IPS-18a (cell line): ENCODE data around the gene CBR3.

ENCODE experiments used
- H3K27ac ChIP-seq: one replicate; pipeline ENCODE4 v1.5.1; 2013; ENCODE audit warnings: low read length
- H3K27me3 ChIP-seq: one replicate; pipeline ENCODE4 v1.6.1; 2013; ENCODE audit warnings: mild to moderate bottlenecking, low read length; ENCODE audit not compliant: control insufficient read depth, insufficient read depth
- H3K36me3 ChIP-seq: one replicate; pipeline ENCODE4 v1.6.1; 2013; ENCODE audit warnings: low read depth, low read length; ENCODE audit not compliant: control insufficient read depth
- H3K4me1 ChIP-seq: one replicate; pipeline ENCODE4 v1.6.1; 2013; ENCODE audit warnings: low read depth, low read length; ENCODE audit not compliant: control insufficient read depth
- H3K4me3 ChIP-seq: one replicate; pipeline ENCODE4 v1.5.1; 2013; ENCODE audit warnings: low read length
- H3K9ac ChIP-seq: one replicate; pipeline ENCODE4 v1.6.1; 2013; ENCODE audit warnings: mild to moderate bottlenecking, low read length, moderate library complexity
- H3K9me3 ChIP-seq: one replicate; pipeline ENCODE4 v1.6.1; 2013; ENCODE audit warnings: low read depth, low read length; ENCODE audit not compliant: control insufficient read depth

CBR3 gene

GRCh38 chr21:36156815-36157670 lies 22.2 kb downstream of the CBR3 start, which contains the start of gene DOP1B:
DOP1B (plus strand) TSS chr21:36156824; CDS start chr21:36164734, 7,910 bp downstream.
- H3K27ac ChIP-seq = no peak within 1 kb of the TSS
- H3K9ac ChIP-seq = peak within 1 kb of the TSS; percentile 61
- no peaks in the 10 kb centered on the region for H3K9me3 ChIP-seq
- H3K36me3 ChIP-seq = no peaks in the 10 kb centered on the region
- peaks cover 4% of the 10 kb centered on the region for H3K4me1 ChIP-seq
- peak within 1 kb of the TSS; percentile 79 for H3K4me3 ChIP-seq
- peaks cover 30% of the 10 kb centered on the region for H3K27me3 ChIP-seq

- H3K36me3 ChIP-seq = no peaks in the 10 kb centered on the region
- H3K4me1 ChIP-seq = peaks cover 4% of the 10 kb centered on the region
- no peak overlapping the region for H3K27ac ChIP-seq
- H3K27me3 ChIP-seq = peaks cover 27% of the 10 kb centered on the region
- H3K4me3 ChIP-seq = no peak overlapping the region
- no peak overlapping the region for H3K9ac ChIP-seq
- H3K9me3 ChIP-seq = no peaks in the 10 kb centered on the region
Measured at GRCh38 chr21:36159356-36159921, 24.6 kb downstream of the CBR3 start.

- Histone ChIP-seq H3K9ac (no peak overlapping the region), H3K4me3 (no peak overlapping the region), H3K9me3 (no peaks in the 10 kb centered on the region), H3K27ac (no peak overlapping the region), H3K36me3 (no peaks in the 10 kb centered on the region), H3K4me1 (no peaks in the 10 kb centered on the region), H3K27me3 (peaks cover 13% of the 10 kb centered on the region)
Measured at GRCh38 chr21:36160850-36161178, 25.9 kb downstream of the CBR3 start.

GRCh38 chr21:36162631-36163030 lies 27.8 kb downstream of the CBR3 start:
- Histone ChIP-seq H3K27me3 (peaks cover 6% of the 10 kb centered on the region), H3K9me3 (no peaks in the 10 kb centered on the region), H3K9ac (no peak overlapping the region), H3K27ac (no peak overlapping the region), H3K4me1 (no peaks in the 10 kb centered on the region), H3K4me3 (no peak overlapping the region), H3K36me3 (no peaks in the 10 kb centered on the region)

GRCh38 chr21:36163750-36164741 lies 29.2 kb downstream of the CBR3 start:
- H3K27ac ChIP-seq = no peak overlapping the region
- no peak overlapping the region for H3K9ac ChIP-seq

GRCh38 chr21:36165356-36165755 lies 30.5 kb downstream of the CBR3 start:
- H3K4me1 ChIP-seq = no peaks in the 10 kb centered on the region
- no peaks in the 10 kb centered on the region for H3K27me3 ChIP-seq
- no peaks in the 10 kb centered on the region for H3K9me3 ChIP-seq
- H3K36me3 ChIP-seq = no peaks in the 10 kb centered on the region
- H3K4me3 ChIP-seq = no peak overlapping the region
- no peak overlapping the region for H3K27ac ChIP-seq
- no peak overlapping the region for H3K9ac ChIP-seq

More at GRCh38 chr21:36163750-36164741, 29.2 kb downstream of the CBR3 start:
- Histone ChIP-seq H3K4me1 (no peaks in the 10 kb centered on the region), H3K4me3 (no peak overlapping the region), H3K9me3 (no peaks in the 10 kb centered on the region), H3K27me3 (no peaks in the 10 kb centered on the region), H3K36me3 (no peaks in the 10 kb centered on the region)

- Histone ChIP-seq H3K36me3 (no peaks in the 10 kb centered on the region), H3K27me3 (no peaks in the 10 kb centered on the region), H3K4me1 (no peaks in the 10 kb centered on the region), H3K27ac (no peak overlapping the region), H3K9me3 (no peaks in the 10 kb centered on the region), H3K9ac (no peak overlapping the region), H3K4me3 (no peak overlapping the region)
Measured at GRCh38 chr21:36166705-36167104, 31.8 kb downstream of the CBR3 start.

GRCh38 chr21:36167541-36167940 lies 32.7 kb downstream of the CBR3 start:
- no peak overlapping the region for H3K27ac ChIP-seq
- H3K4me3 ChIP-seq = no peak overlapping the region
- no peak overlapping the region for H3K9ac ChIP-seq
- no peaks in the 10 kb centered on the region for H3K36me3 ChIP-seq
- H3K27me3 ChIP-seq = no peaks in the 10 kb centered on the region
- no peaks in the 10 kb centered on the region for H3K9me3 ChIP-seq
- H3K4me1 ChIP-seq = no peaks in the 10 kb centered on the region

GRCh38 chr21:36169470-36170128 lies 34.7 kb downstream of the CBR3 start:
- no peaks in the 10 kb centered on the region for H3K9me3 ChIP-seq
- H3K4me1 ChIP-seq = no peaks in the 10 kb centered on the region
- H3K4me3 ChIP-seq = no peak overlapping the region
- H3K27me3 ChIP-seq = no peaks in the 10 kb centered on the region
- H3K27ac ChIP-seq = no peak overlapping the region
- no peak overlapping the region for H3K9ac ChIP-seq
- no peaks in the 10 kb centered on the region for H3K36me3 ChIP-seq

- no peak overlapping the region for H3K27ac ChIP-seq
- no peaks in the 10 kb centered on the region for H3K36me3 ChIP-seq
- no peak overlapping the region for H3K4me3 ChIP-seq
Measured at GRCh38 chr21:36170823-36171222, 35.9 kb downstream of the CBR3 start.

GRCh38 chr21:36171336-36171735 lies 36.5 kb downstream of the CBR3 start:
- no peaks in the 10 kb centered on the region for H3K27me3 ChIP-seq
- H3K9ac ChIP-seq = no peak overlapping the region
- no peak overlapping the region for H3K27ac ChIP-seq
- H3K4me1 ChIP-seq = no peaks in the 10 kb centered on the region
- no peaks in the 10 kb centered on the region for H3K9me3 ChIP-seq
- H3K36me3 ChIP-seq = no peaks in the 10 kb centered on the region
- no peak overlapping the region for H3K4me3 ChIP-seq

More at GRCh38 chr21:36170823-36171222, 35.9 kb downstream of the CBR3 start:
- H3K9me3 ChIP-seq = no peaks in the 10 kb centered on the region
- no peaks in the 10 kb centered on the region for H3K4me1 ChIP-seq
- no peak overlapping the region for H3K9ac ChIP-seq
- H3K27me3 ChIP-seq = no peaks in the 10 kb centered on the region
